ENCODE measurements around the gene PRKRIP1.

The PRKRIP1 gene

GRCh38 chr7:102418592-102418991, 22.4 kb downstream of the PRKRIP1 start:
- no peak for DNase-seq (ENCODE audit: extremely low read depth, low read depth)
- TF ChIP-seq CTCF (IDR thresholded peaks at IDR 0.05; ENCODE audit: low read depth, low read length) = no peak

GRCh38 chr7:102421706-102422240, 25.6 kb downstream of the PRKRIP1 start:
- DNase-seq (ENCODE audit: extremely low read depth, low read depth) = no peak
- no peak for TF ChIP-seq CTCF (IDR thresholded peaks at IDR 0.05; ENCODE audit: low read depth, low read length)

GRCh38 chr7:102424129-102424551, 28.0 kb downstream of the PRKRIP1 start:
- no peak for DNase-seq (ENCODE audit: extremely low read depth, low read depth)
- TF ChIP-seq CTCF (IDR thresholded peaks at IDR 0.05; ENCODE audit: low read depth, low read length) = no peak

GRCh38 chr7:102424787-102425218, 28.6 kb downstream of the PRKRIP1 start:
- no peak for DNase-seq (ENCODE audit: extremely low read depth, low read depth)
- no peak for TF ChIP-seq CTCF (IDR thresholded peaks at IDR 0.05; ENCODE audit: low read depth, low read length)

- no peak for DNase-seq (ENCODE audit: extremely low read depth, low read depth)
Observed at GRCh38 chr7:102425639-102426267, 29.6 kb downstream of the PRKRIP1 start.

GRCh38 chr7:102426268-102427018, 30.3 kb downstream of the PRKRIP1 start:
- DNase-seq (ENCODE audit: extremely low read depth, low read depth) = no peak
- TF ChIP-seq CTCF (IDR thresholded peaks at IDR 0.05; ENCODE audit: low read depth, low read length) = no peak

More at GRCh38 chr7:102425639-102426267, 29.6 kb downstream of the PRKRIP1 start:
- TF ChIP-seq CTCF (IDR thresholded peaks at IDR 0.05; ENCODE audit: low read depth, low read length) = no peak

GRCh38 chr7:102427019-102427405, 30.8 kb downstream of the PRKRIP1 start:
- DNase-seq (ENCODE audit: extremely low read depth, low read depth) = no peak
- no peak for TF ChIP-seq CTCF (IDR thresholded peaks at IDR 0.05; ENCODE audit: low read depth, low read length)

Measured in AG09319 (cell line).